ENCODE measurements around the gene NLRP13.
"Not testable (repeated sequence)": the region's sequence is repeated elsewhere in the genome, so short reads cannot be mapped to it uniquely, and the experiment has no call there.

The NLRP13 gene

GRCh38 chr19:55931936-55932386, at the start of gene NLRP13:
Gene NLRP13, minus strand, starts transcription at chr19:55932336. Its CDS starts 25 bp downstream, at chr19:55932311.
- no peak for DNase-seq

GRCh38 chr19:55980415-55980814, 48.3 kb upstream of the NLRP13 start:
- no peak for DNase-seq

GRCh38 chr19:55973982-55974381, 41.8 kb upstream of the NLRP13 start:
- DNase-seq = no peak

DNA sequence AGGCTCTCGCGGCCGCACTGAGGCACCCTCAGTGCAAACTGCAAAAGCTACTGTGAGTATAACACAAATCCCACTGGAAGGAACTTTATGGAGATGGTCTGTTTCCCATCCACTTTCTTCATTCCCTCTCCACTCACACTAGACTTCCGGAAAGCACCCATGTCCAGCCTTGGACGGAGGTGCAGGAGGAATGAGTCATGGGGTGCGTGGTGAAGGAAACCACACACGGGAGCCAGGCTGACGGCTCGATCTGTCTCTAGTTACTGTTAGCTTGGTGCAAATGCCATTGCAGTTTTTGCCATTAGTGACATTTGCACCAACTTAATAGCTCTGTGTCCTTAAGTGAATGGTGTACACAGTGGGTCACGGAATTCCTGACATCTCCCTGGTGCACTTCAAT, 30.1 kb upstream of the NLRP13 start:
- DNase-seq = no peak

DNA sequence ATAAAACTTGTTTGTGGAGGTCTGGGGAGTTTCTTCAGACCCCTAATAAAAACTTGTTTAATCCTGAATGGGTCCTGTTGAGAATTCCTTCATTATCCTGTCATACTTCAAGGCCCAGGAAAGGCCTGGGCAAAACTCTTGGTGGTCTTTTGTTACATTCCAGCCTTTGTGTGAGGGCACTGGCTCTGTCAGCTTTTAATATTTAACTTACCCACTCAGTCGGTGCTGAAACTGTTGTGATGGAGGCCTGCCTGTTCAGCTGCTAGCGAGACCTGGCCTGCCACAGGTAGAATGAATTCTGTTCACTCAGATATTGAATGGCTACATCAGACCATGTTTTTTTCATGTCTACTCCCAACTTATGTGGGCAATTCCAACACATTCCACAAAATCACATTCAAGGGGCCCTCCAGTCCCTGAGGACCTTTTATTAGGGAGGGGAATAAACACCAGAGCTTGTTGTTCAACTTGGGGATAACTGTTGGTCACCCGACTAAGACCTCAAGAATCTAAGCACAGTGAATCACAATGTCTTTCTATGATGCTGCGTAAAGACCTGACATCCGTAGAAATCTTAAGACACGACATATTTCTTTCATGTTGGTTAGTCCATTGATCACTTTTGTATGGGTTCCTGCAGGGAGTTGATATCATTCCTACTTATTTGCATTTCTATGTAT, 28.0 kb upstream of the NLRP13 start:
- no peak for DNase-seq

- no peak for DNase-seq
These were observed 26.2 kb upstream of the NLRP13 start for GRCh38 chr19:55958356-55958755.

- no peak for DNase-seq
These were observed 24.3 kb upstream of the NLRP13 start for GRCh38 chr19:55956431-55956830.

- DNase-seq = not testable (repeated sequence)
These were observed 18.4 kb upstream of the NLRP13 start for GRCh38 chr19:55950566-55950965.

GRCh38 chr19:55947532-55947931, 15.4 kb upstream of the NLRP13 start, which contains the start of gene NLRP8:
Gene NLRP8, plus strand, starts transcription at chr19:55947832.
- DNase-seq = no peak

DNA sequence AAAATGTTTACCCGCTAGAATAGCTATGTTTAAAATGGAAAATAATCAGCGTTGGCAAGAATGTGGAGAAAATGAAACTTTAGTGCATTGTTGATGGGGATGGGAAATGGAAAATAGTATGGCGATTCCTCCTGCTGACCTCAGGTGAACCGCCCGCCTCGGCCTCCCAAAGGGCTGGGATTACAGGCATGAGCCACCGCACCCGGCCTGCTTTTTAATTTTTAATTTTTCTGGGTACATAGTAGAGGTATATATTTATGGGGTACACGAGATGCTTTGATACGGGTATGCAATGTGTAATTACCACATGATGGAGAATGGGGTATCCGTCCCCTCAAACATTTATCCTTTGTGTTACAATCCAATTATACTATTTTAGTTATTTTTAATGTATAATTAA, 8.2 kb upstream of the NLRP13 start:
- DNase-seq = no peak

GRCh38 chr19:55939206-55939605, 7.1 kb upstream of the NLRP13 start:
- no peak for DNase-seq

GRCh38 chr19:55935206-55935605, 3.1 kb upstream of the NLRP13 start:
- no peak for DNase-seq

DNA sequence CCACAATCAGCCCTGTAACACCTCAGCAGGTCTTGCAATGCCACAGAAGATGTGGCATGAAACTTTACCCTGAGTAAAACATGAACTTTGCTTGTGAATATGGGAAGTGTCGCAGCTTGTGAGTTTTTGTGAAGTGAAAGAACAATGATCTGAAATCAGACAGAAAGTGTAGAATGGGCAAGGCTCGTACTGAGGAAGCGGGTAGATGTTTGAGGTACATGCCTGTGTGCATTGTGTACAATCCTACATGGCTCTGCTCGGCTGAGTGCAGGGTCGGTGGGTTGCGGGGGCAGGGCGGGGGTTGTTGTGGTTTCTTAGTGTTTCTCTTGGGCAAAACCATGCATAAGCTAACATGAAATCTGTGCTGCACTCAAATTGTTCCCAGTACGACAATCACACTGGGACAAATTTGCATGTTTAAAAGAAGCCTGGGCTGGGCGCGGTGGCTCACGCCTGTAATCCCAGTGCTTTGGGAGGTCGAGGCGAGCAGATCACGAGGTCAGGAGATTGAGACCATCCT, 1.1 kb downstream of the NLRP13 start:
- DNase-seq = no peak

DNA sequence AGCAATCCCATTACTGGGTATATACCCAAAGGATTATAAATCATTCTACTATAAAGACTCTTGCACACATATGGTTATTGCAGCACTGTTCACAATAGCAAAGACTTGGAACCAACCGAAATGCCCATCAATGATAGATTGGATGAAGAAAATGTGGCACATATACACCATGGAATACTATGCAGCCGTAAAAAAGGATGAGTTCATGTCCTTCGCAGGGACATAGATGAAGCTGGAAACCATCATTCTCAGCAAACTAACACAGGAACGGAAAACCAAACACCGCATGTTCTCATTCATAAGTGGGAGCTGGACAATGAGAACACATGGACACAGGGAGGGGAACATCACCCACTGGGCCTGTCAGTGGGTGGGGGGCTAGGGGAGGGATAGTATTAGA, 2.9 kb downstream of the NLRP13 start:
- not testable (repeated sequence) for DNase-seq

DNA sequence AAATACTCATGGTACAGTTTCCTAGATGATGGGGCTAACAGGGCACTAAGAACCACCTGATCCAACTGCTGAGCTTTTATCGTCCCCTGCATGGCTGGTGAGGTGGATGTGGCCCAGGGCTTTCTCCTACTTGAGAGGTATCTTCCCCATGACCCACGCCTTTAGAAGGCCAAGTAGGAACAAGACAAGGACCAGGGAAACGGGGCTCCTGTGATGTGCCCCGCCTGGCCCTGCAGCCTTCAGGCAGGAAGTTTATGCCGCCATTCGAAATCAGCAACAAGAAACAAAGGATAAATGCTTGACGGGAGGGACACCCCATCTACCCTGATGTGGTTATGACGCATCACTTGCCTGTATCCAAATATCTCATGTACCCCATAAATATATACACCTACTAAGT, 4.1 kb downstream of the NLRP13 start:
- DNase-seq = no peak

- DNase-seq = no peak
These were observed 8.6 kb downstream of the NLRP13 start for GRCh38 chr19:55923556-55923955.

GRCh38 chr19:55913643-55914268, 18.4 kb downstream of the NLRP13 start:
- peak; percentile 3 for DNase-seq

DNA sequence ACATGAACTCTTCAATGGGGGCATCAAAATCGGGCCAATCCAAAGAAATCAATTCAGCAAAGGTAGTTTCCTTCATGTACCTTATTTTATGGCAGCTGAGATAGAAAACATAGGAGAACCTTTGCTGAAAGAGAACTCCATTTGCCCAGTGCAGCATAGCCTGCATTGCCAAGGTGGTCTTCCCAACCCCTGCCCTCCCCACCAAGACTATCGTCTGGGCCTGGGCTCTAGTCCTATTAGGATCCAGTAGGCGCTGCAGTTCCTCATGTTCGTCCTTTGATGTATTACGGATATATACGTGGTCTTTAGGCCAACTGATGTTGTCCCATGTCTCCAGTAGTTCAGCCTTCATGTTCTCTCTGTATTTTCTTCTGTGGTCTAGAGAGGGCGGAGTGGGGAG, 19.2 kb downstream of the NLRP13 start:
- no peak for DNase-seq

DNA sequence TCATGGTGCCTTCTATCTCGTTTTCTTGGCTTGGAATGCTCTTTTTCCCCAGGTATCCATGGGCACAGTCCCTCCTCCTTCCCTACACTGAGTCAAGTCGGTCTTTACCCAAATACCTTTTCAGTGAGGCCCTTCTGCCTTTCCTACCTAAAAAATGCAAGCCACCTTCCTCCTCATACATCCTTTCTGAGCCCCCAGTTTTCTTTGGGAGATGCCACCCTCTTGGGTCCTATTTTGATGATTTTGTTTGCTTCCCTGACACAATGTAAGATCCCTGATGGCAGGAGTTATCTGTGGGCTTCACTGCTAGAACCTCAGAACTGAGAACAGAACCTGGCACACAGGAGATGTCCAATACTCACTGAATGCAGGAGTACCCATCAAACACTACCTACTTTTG, 22.3 kb downstream of the NLRP13 start:
- DNase-seq = no peak

DNA sequence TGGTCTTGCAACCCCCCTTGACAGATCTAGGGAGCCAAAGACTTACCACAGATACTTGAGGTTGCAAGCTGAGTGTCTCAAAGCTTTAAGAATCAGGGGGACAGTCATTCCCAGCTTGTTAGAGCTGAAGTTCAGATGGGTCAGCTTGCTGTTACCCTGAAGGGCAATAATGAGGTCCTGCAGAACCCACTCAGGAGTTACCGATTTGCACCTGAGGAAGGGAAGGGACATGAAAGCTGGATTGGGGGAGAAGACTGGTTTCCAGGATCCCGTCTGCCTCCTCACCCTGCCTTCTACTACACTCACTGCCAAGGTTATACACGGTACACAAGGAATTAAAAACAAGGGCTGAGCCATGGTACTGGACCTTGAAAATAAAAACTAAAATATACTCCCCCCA, 24.4 kb downstream of the NLRP13 start:
- no peak for DNase-seq

DNA sequence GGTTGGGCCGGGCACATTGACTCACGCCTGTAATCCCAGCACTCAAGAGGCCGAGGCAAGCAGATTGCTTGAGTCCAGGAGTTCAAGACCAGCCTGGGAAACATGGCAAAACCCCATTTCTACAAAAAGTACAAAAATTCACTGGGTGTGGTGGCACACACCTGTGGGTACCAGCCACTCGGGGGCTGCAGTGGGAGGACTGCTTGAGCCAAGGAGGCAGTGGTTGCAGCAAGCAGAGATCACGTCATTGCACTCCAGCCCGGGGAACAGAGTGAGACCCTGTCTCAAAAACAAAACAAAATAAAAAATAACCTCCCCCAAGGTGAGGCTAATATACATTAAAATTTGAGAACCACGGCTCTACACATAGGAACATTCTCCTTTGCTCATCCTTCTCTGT, 24.9 kb downstream of the NLRP13 start:
- DNase-seq = no peak

DNA sequence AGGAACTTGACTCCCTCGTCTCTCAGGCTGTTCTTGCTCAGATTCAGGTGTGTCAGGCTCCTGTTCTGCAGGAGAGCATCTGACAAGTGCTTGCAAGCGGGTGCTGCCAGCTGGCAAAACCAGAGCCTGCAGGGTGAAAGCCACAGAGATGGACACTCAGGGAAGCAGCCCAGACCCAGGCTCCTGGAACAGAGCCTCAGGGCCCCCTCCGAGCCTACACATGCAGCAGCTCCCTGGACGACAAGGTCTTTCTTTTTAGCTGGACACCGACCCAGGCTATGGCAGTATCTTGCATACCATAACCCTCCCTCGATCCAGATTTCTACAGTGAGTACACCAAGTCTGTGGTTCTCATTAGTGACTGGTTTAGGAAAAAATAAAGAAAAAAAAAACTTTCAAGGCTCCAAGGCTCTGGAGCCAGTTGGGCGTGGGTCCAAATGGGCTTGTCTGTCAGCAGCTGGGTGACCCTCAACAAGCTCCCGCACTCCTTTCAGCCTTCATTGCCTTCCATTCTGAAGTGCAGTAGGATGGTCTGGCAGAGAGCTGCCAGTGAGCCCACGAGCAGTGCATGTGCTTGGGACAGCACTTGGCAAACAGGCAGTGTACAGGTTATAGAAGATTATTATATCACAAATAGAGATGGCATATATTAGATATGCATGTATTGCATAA, 29.9 kb downstream of the NLRP13 start:
- no peak for DNase-seq

GRCh38 chr19:55901369-55902079, 30.6 kb downstream of the NLRP13 start:
- DNase-seq = no peak

Measured in activated CD4-positive, alpha-beta T cell treated with anti-CD3 and anti-CD28 coated beads for 48 hours (primary cell).